NT2/D1 (cell line): ENCODE measurements around the gene PHEX.

ENCODE experiments used
- DNase-seq: peaks from one replicate; pipeline ENCODE4 v3.0.0-alpha.2; 2011; ENCODE audit warnings: low read depth, low spot score
- H3K27me3 ChIP-seq: 2 replicates; pipeline ENCODE4 v1.6.0; 2011; ENCODE audit warnings: mild to moderate bottlenecking; ENCODE audit not compliant: insufficient read length, insufficient read depth
- H3K36me3 ChIP-seq: 2 replicates; pipeline ENCODE4 v1.6.1; 2011; ENCODE audit warnings: mild to moderate bottlenecking, low read length, mixed read lengths; ENCODE audit not compliant: insufficient read depth, insufficient read length
- H3K4me1 ChIP-seq: 2 replicates; pipeline ENCODE4 v1.5.1; 2011; ENCODE audit not compliant: insufficient read depth, insufficient read length
- H3K4me3 ChIP-seq: 2 replicates; pipeline ENCODE4 v1.5.1; 2011; ENCODE audit warnings: low read depth; ENCODE audit not compliant: insufficient read length
- H3K9ac ChIP-seq: 2 replicates; pipeline ENCODE4 v1.6.0; 2011; ENCODE audit warnings: low read depth; ENCODE audit not compliant: insufficient read length
- H3K9me3 ChIP-seq: 2 replicates; pipeline ENCODE4 v1.5.1; 2011; ENCODE audit warnings: mild to moderate bottlenecking, low read length; ENCODE audit not compliant: insufficient read depth
- SUZ12 ChIP-seq: IDR thresholded peaks from 2 replicates; pipeline ENCODE4 v1.6.1; 2011; ENCODE audit not compliant: insufficient read length, insufficient read depth; ENCODE audit errors: extremely low read depth
- YY1 ChIP-seq: IDR thresholded peaks from 2 replicates; pipeline ENCODE4 v1.6.1; 2011; ENCODE audit not compliant: insufficient read length, insufficient read depth
- ZNF274 ChIP-seq: IDR thresholded peaks from 2 replicates; pipeline ENCODE4 v1.6.1; 2011; ENCODE audit warnings: mild to moderate bottlenecking, low read depth, low read length

Gene PHEX

GRCh38 chrX:22117633-22118032, 85.5 kb downstream of the PHEX start:
- no peaks in the 10 kb centered on the region for H3K9me3 ChIP-seq
- no peak overlapping the region for H3K4me3 ChIP-seq
- H3K4me1 ChIP-seq = peaks cover 2% of the 10 kb centered on the region
- no peak overlapping the region for H3K9ac ChIP-seq
- no peaks in the 10 kb centered on the region for H3K36me3 ChIP-seq
- DNase-seq = no peak
- TF ChIP-seq YY1 (no peak), SUZ12 (no peak), ZNF274 (no peak)
- H3K27me3 ChIP-seq = no peaks in the 10 kb centered on the region

- peaks cover 2% of the 10 kb centered on the region for H3K4me1 ChIP-seq
- no peak for DNase-seq
- no peaks in the 10 kb centered on the region for H3K9me3 ChIP-seq
- no peak overlapping the region for H3K4me3 ChIP-seq
- H3K9ac ChIP-seq = no peak overlapping the region
- H3K27me3 ChIP-seq = no peaks in the 10 kb centered on the region
- TF ChIP-seq YY1 (no peak), ZNF274 (no peak), SUZ12 (no peak)
- no peaks in the 10 kb centered on the region for H3K36me3 ChIP-seq
Measured at GRCh38 chrX:22118161-22118830, 86.2 kb downstream of the PHEX start.

- no peak for DNase-seq
- no peak overlapping the region for H3K9ac ChIP-seq
- peaks cover 2% of the 10 kb centered on the region for H3K4me1 ChIP-seq
- no peak for TF ChIP-seq YY1
- TF ChIP-seq SUZ12 = no peak
- no peak for TF ChIP-seq ZNF274
- no peak overlapping the region for H3K4me3 ChIP-seq
- no peaks in the 10 kb centered on the region for H3K27me3 ChIP-seq
- no peaks in the 10 kb centered on the region for H3K36me3 ChIP-seq
- no peaks in the 10 kb centered on the region for H3K9me3 ChIP-seq
Measured at GRCh38 chrX:22121161-22121560, 89.0 kb downstream of the PHEX start.

- no peak for DNase-seq
- no peaks in the 10 kb centered on the region for H3K36me3 ChIP-seq
- H3K9ac ChIP-seq = no peak overlapping the region
- TF ChIP-seq SUZ12 (no peak), ZNF274 (no peak), YY1 (no peak)
- no peaks in the 10 kb centered on the region for H3K27me3 ChIP-seq
- no peak overlapping the region for H3K4me3 ChIP-seq
- H3K9me3 ChIP-seq = no peaks in the 10 kb centered on the region
- peaks cover 2% of the 10 kb centered on the region for H3K4me1 ChIP-seq
Measured at GRCh38 chrX:22122510-22122909, 90.4 kb downstream of the PHEX start.

GRCh38 chrX:22124098-22124497, 92.0 kb downstream of the PHEX start:
- H3K9ac ChIP-seq = no peak overlapping the region
- no peaks in the 10 kb centered on the region for H3K27me3 ChIP-seq
- H3K9me3 ChIP-seq = no peaks in the 10 kb centered on the region
- no peaks in the 10 kb centered on the region for H3K4me1 ChIP-seq
- no peak overlapping the region for H3K4me3 ChIP-seq
- H3K36me3 ChIP-seq = no peaks in the 10 kb centered on the region
- TF ChIP-seq ZNF274 (no peak), SUZ12 (no peak), YY1 (no peak)
- no peak for DNase-seq

GRCh38 chrX:22125481-22125880, 93.4 kb downstream of the PHEX start:
- Histone ChIP-seq H3K4me3 (no peak overlapping the region), H3K4me1 (no peaks in the 10 kb centered on the region), H3K9ac (no peak overlapping the region), H3K36me3 (no peaks in the 10 kb centered on the region), H3K27me3 (no peaks in the 10 kb centered on the region), H3K9me3 (no peaks in the 10 kb centered on the region)
- TF ChIP-seq SUZ12 (no peak), YY1 (no peak), ZNF274 (no peak)
- DNase-seq = no peak

- Histone ChIP-seq H3K9ac (no peak overlapping the region), H3K4me3 (no peak overlapping the region), H3K9me3 (no peaks in the 10 kb centered on the region), H3K36me3 (no peaks in the 10 kb centered on the region), H3K27me3 (no peaks in the 10 kb centered on the region), H3K4me1 (no peaks in the 10 kb centered on the region)
- DNase-seq = no peak
- TF ChIP-seq SUZ12 = no peak
- TF ChIP-seq YY1 = no peak
- TF ChIP-seq ZNF274 = no peak
Measured at GRCh38 chrX:22126327-22126726, 94.2 kb downstream of the PHEX start.
